K562 (cell line): Measurements from ENCODE around the gene NXN. TPM values are rescaled to one million over a fixed set of nuclear protein-coding genes. Genes with fewer than 3 reads are reported as not detected.

ENCODE experiments used
- ATF2 ChIP-seq: sonication (generic); formaldehyde crosslinking; IDR thresholded peaks from 2 replicates; pipeline ENCODE4 v1.8.1; 2022; ENCODE audit warnings: missing genetic modification reagents
- CEBPB ChIP-seq: fragments of 450-650 bp; IDR thresholded peaks from 2 replicates; pipeline ENCODE4 v1.6.1; 2016; ENCODE audit warnings: missing genetic modification characterization, missing compliant biosample characterization
- ELK1 ChIP-seq: sonication (generic); formaldehyde crosslinking; IDR thresholded peaks from 2 replicates; pipeline ENCODE4 v1.8.1; 2022; ENCODE audit warnings: missing genetic modification reagents
- ESRRB ChIP-seq: fragments of 250-450 bp; sonication (Bioruptor Pico); IDR thresholded peaks from 2 replicates; pipeline ENCODE4 v1.5.0; 2020; ENCODE audit warnings: mild to moderate bottlenecking, moderate library complexity, borderline replicate concordance
- KDM5B ChIP-seq: fragments of 200-600 bp; sonication (generic); IDR thresholded peaks from 2 replicates; pipeline ENCODE4 v1.6.1; 2012; ENCODE audit warnings: low read depth, mild to moderate bottlenecking, moderate library complexity, low read length, control low read depth, inconsistent platforms; ENCODE audit not compliant: insufficient replicate concordance
- MED1 ChIP-seq: sonication (generic); formaldehyde crosslinking; IDR thresholded peaks from 2 replicates; pipeline ENCODE4 v1.8.1; 2023; ENCODE audit warnings: missing genetic modification reagents, borderline replicate concordance
- MLX ChIP-seq, 2 experiments: fragments of 450-650 bp in 1 of 2; sonication (generic) in 1 of 2; formaldehyde crosslinking; conservative IDR thresholded peaks; 2 replicates each; pipeline versions ENCODE4 v1.4.0 to v1.8.1; 2020 to 2022; ENCODE audit warnings: mild to moderate bottlenecking in 1 of 2, missing genetic modification reagents in 1 of 2
- MXI1 ChIP-seq: IDR thresholded peaks from 2 replicates; pipeline ENCODE4 v1.6.1; 2011; ENCODE audit warnings: low read depth, mild to moderate bottlenecking, improper control_type of control experiment, low read length
- MYC ChIP-seq, 2 experiments: fragments of 250-450 bp in 1 of 2; sonication (Bioruptor Pico) in 1 of 2; IDR thresholded peaks; 2 replicates each; pipeline versions ENCODE4 v1.5.1 to v1.6.1; 2012 to 2021; ENCODE audit warnings: low read depth in 2 of 2, borderline replicate concordance in 1 of 2, improper control_type of control experiment in 1 of 2, low read length in 1 of 2, mild to moderate bottlenecking in 1 of 2, moderate library complexity in 1 of 2
- NFIC ChIP-seq: fragments of 450-650 bp; IDR thresholded peaks from 2 replicates; pipeline ENCODE4 v1.6.1; 2017; ENCODE audit warnings: mild to moderate bottlenecking, inconsistent platforms
- PHTF2 ChIP-seq: fragments of 250-450 bp; sonication (Bioruptor Pico); IDR thresholded peaks from 2 replicates; pipeline ENCODE4 v1.5.0; 2021; ENCODE audit warnings: mild to moderate bottlenecking
- PPARD ChIP-seq: fragments of 250-450 bp; sonication (Bioruptor Pico); IDR thresholded peaks from 2 replicates; pipeline ENCODE4 v1.8.0; 2022; ENCODE audit warnings: inconsistent platforms, mild to moderate bottlenecking, moderate library complexity
- THAP7 ChIP-seq: fragments of 250-450 bp; sonication (Bioruptor Pico); IDR thresholded peaks from 2 replicates; pipeline ENCODE4 v1.5.0; 2021
- TOE1 ChIP-seq, 2 experiments: fragments of 450-650 bp in 1 of 2; sonication (generic) in 1 of 2; formaldehyde crosslinking in 1 of 2; IDR thresholded peaks; 2 replicates each; pipeline versions ENCODE4 v1.7.1 to v1.8.0; 2016 to 2022; ENCODE audit warnings: borderline replicate concordance in 2 of 2, mild to moderate bottlenecking in 2 of 2, antibody characterized with exemption in 1 of 2, inconsistent platforms in 1 of 2, low read depth in 1 of 2, missing genetic modification reagents in 1 of 2, moderate library complexity in 1 of 2
- WHSC1 ChIP-seq: IDR thresholded peaks from one replicate; pipeline ENCODE4 v1.6.1; 2012; ENCODE audit warnings: low read length, control low read depth, inconsistent platforms
- ZBTB49 ChIP-seq: sonication (generic); formaldehyde crosslinking; IDR thresholded peaks from 2 replicates; pipeline ENCODE4 v1.8.0; 2022; ENCODE audit warnings: missing genetic modification reagents, mild to moderate bottlenecking, borderline replicate concordance
- ZNF431 ChIP-seq: sonication (generic); formaldehyde crosslinking; IDR thresholded peaks from 2 replicates; pipeline ENCODE4 v1.8.0; 2022; ENCODE audit warnings: mild to moderate bottlenecking, missing genetic modification reagents
- ZNF589 ChIP-seq: fragments of 200-800 bp; sonication (Bioruptor generic); IDR thresholded peaks from 2 replicates; pipeline ENCODE4 v1.6.1; 2016; ENCODE audit warnings: low read depth, missing genetic modification characterization, missing compliant biosample characterization
- ZNF766 ChIP-seq: fragments of 200-800 bp; sonication (Bioruptor generic); conservative IDR thresholded peaks from 2 replicates; pipeline ENCODE4 v1.6.1; 2016; ENCODE audit warnings: missing genetic modification characterization, missing compliant biosample characterization
- ZNF79 ChIP-seq: fragments of 250-450 bp; sonication (Bioruptor Pico); IDR thresholded peaks from 2 replicates; pipeline ENCODE4 v1.4.0; 2020; ENCODE audit warnings: low read depth, mild to moderate bottlenecking, moderate library complexity
- polyA plus RNA-seq, 8 experiments: library from polyadenylated mRNA; depleted of rRNA in 4 of 8; stranded (reverse) in 5 of 8; unstranded in 3 of 8; fragments of >200 nt; fragmentation: Nextera tagmentation in 2 of 8; fragmentation: Illumina TruSeq in 1 of 8; extraction: Ambion mirVana in 2 of 8; extraction: Trizol in 1 of 8; gene quantifications; 2 replicates each; pipeline versions ENCODE4 v1.2.1 to v1.2.3, GENCODE V29; 2011 to 2014; ENCODE audit warnings: inconsistent platforms in 1 of 8, missing spikeins in 1 of 8
- total RNA-seq, 7 experiments: library from RNA; depleted of rRNA in 6 of 7; stranded (reverse); fragments of >200 nt in 6 of 7; fragmentation: Illumina TruSeq in 2 of 7; extraction: Trizol in 2 of 7; gene quantifications; 2 replicates each; pipeline versions ENCODE4 v1.2.1 to v1.2.3, GENCODE V29; 2011 to 2021; ENCODE audit warnings: low replicate concordance in 1 of 7

NXN gene
- total and polyA plus RNA-seq, 9 of the 15 experiments (the other 6 are each of a cell fraction or from before 2014, with no cell fraction given), result 0.08 to 0.39 (median 0.29) TPM; not detected in 5

GRCh38 chr17:752002-752619, 227.5 kb downstream of the NXN start, which contains the start of gene GEMIN4 (continued):
- TF ChIP-seq ELK1 (no peak), THAP7 (no peak), ZNF431 (CRISPR knock-in tag) (no peak), MXI1 (no peak), PPARD (CRISPR knock-in tag) (no peak), ZNF79 (CRISPR knock-in tag) (no peak), ATF2 (CRISPR knock-in tag) (no peak), PHTF2 (CRISPR knock-in tag) (no peak), ZNF766 (no peak), MYC (IDR thresholded peaks at IDR 0.05; ENCODE audit: low read depth, low read length) (no peak; the same call in none of the 2 replicates), MYC (CRISPR knock-in tag; IDR thresholded peaks at IDR 0.05; ENCODE audit: borderline replicate concordance, low read depth) (0 out of 2 replicates have a peak, but pooled peaks have one; percentile 28), MED1 (no peak), ESRRB (CRISPR knock-in tag) (no peak), ZBTB49 (CRISPR knock-in tag) (no peak), KDM5B (peak; percentile 58), TOE1 (IDR thresholded peaks at IDR 0.05; ENCODE audit: borderline replicate concordance) (0 out of 2 replicates have a peak, but pooled peaks have one; percentile 19), TOE1 (CRISPR knock-in tag; IDR thresholded peaks at IDR 0.05; ENCODE audit: borderline replicate concordance, low read depth) (no peak), MLX (CRISPR knock-in tag; conservative IDR thresholded peaks at IDR 0.05) (no peak), ZNF589 (CRISPR knock-in tag) (no peak), WHSC1 (no peak), NFIC (no peak), CEBPB (no peak)
